AG08395 (cell line): Measurements from ENCODE around the gene RYR2.

Experiments used
- DNase-seq: peaks from one replicate; pipeline ENCODE4 v3.0.0; 2012; ENCODE audit warnings: mixed read lengths, low spot score

Gene RYR2

DNA sequence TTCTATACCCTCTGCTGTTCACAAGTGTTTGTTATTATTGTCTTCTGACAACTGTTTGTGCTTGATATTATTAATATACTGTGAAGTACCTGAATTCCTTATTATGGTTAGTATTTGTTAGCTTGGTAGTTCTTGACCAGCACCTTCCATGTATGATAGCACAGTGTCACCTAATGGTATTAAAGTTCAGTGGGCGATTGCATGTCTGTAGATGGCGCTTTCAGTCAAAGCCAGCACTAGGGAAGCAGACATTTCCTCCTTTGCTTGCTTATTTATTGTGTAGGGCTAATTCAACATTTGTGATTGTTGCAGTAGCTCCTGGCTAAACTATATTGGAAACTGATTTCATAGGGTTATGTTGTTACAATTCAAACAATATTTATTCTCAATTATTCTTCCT lies 630.8 kb downstream of the RYR2 start:
- no peak for DNase-seq

GRCh38 chr1:237673631-237674030 lies 631.6 kb downstream of the RYR2 start:
- DNase-seq, result no peak

GRCh38 chr1:237677979-237678378 lies 636.0 kb downstream of the RYR2 start:
- no peak for DNase-seq

GRCh38 chr1:237679687-237680086 lies 637.7 kb downstream of the RYR2 start:
- no peak for DNase-seq

- DNase-seq, result no peak
Measured at GRCh38 chr1:237681210-237681609, 639.2 kb downstream of the RYR2 start.

GRCh38 chr1:237684236-237684635 lies 642.3 kb downstream of the RYR2 start:
- DNase-seq, result no peak

- DNase-seq, result no peak
Measured at GRCh38 chr1:237685551-237685950, 643.6 kb downstream of the RYR2 start.

GRCh38 chr1:237687804-237688203 lies 645.8 kb downstream of the RYR2 start:
- DNase-seq, result no peak

GRCh38 chr1:237690656-237691055 lies 648.7 kb downstream of the RYR2 start:
- DNase-seq, result no peak

- DNase-seq, result no peak
Measured at GRCh38 chr1:237692255-237692654, 650.3 kb downstream of the RYR2 start.

DNA sequence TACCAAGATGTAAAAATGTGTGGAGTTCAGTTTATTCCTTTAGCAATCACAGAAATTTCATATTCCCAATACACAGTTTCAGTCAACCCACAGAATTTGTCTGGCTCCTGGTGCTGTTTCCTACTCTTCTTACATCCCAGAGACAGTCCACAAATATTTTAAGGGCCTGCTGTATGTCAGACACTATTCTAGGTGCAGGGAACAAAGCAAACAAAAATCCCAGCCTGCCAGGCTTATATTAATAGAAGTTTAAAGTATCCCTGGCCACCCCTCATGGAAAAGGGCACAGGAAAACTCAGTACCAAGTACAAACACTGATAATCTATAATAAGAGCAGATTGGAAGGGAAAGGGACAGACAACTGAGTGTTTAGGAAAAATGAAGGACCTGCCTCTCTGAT lies 653.9 kb downstream of the RYR2 start:
- DNase-seq, result no peak

- DNase-seq, result no peak
Measured at GRCh38 chr1:237700181-237700580, 658.2 kb downstream of the RYR2 start.

- DNase-seq, result no peak
Measured at GRCh38 chr1:237701534-237701933, 659.5 kb downstream of the RYR2 start.

- DNase-seq, result no peak
Measured at GRCh38 chr1:237702161-237702560, 660.2 kb downstream of the RYR2 start.

DNA sequence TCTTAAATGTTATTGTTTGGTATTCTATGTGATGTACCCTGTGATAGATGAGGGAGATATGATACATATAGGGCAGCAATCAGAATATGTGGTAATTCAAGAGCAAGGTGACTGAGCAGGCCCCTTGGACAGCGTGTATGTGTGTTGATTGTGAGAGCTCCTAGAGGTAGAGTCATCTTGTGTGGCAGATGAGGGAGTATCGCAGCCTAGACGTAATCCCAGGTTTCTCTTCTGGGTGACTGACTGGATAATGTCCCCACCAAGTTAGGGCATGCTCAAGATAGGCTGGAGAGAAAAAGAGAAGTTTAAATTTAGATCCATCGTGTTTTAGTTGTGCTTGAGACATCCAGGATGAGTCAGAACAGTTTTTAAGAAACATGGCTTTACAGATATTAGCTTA lies 663.5 kb downstream of the RYR2 start:
- DNase-seq, result no peak

DNA sequence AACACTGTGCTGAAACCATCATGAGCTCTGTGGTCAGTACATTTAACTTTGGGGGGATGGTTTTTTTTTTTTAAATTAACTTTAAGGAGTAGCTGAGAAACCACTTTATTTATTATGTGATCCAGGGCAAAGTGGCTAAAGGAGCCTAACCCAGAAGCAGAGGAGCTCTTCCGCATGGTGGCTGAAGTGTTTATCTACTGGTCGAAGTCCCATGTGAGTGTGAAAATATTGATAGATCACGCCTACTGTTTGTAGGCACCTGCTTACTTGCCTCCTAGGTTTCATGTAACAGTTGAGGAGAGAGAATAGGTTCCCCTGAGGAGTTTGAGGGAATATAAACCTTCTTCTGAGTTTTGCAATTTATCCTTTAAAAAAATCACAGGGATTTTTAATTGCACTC lies 667.4 kb downstream of the RYR2 start:
- no peak for DNase-seq

GRCh38 chr1:237711281-237711680 lies 669.3 kb downstream of the RYR2 start:
- DNase-seq, result no peak

- DNase-seq, result no peak
Measured at GRCh38 chr1:237712082-237712481, 670.1 kb downstream of the RYR2 start.

GRCh38 chr1:237712586-237713157 lies 670.7 kb downstream of the RYR2 start:
- DNase-seq, result no peak

DNA sequence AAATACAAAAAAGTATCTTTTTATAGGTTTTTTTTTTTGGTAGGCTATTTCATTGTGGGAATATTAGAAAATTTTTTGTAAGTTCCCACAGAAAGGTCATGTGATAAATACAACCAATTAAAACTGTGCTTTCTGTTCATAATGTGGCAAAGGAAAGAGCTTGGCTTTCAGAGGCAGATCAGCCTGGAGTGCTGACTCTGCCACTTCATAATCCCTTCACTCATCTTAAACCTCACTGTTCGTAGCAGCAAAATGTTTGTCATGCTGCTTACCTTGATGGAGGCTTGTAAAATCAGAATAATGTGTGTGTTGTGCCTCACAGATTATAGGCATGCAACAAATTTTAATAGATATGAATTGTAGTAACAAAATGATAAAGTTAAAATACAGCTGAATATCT lies 671.9 kb downstream of the RYR2 start:
- no peak for DNase-seq

- DNase-seq, result no peak
Measured at GRCh38 chr1:237717106-237717505, 675.1 kb downstream of the RYR2 start.

- DNase-seq, result no peak
Measured at GRCh38 chr1:237730826-237731350, 688.9 kb downstream of the RYR2 start.

DNA sequence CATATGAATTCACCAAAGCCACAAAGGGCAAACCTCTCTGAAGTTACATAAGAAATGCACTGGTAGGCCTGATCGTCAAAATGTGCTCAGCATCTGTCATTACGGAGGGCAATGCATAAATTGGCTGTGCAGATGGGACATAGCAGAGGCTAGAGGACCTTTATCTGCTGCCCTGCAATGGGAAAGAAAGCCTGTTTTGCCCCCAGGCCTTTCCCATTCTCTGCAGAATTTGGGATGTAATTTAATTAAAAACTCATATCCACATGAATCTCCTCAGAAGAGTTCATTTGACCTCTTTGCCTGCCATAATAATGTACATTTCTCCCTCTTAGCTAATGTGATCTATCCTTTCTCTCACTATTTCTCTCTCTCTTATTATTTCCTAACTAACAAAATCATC lies 690.7 kb downstream of the RYR2 start:
- DNase-seq, result no peak

DNA sequence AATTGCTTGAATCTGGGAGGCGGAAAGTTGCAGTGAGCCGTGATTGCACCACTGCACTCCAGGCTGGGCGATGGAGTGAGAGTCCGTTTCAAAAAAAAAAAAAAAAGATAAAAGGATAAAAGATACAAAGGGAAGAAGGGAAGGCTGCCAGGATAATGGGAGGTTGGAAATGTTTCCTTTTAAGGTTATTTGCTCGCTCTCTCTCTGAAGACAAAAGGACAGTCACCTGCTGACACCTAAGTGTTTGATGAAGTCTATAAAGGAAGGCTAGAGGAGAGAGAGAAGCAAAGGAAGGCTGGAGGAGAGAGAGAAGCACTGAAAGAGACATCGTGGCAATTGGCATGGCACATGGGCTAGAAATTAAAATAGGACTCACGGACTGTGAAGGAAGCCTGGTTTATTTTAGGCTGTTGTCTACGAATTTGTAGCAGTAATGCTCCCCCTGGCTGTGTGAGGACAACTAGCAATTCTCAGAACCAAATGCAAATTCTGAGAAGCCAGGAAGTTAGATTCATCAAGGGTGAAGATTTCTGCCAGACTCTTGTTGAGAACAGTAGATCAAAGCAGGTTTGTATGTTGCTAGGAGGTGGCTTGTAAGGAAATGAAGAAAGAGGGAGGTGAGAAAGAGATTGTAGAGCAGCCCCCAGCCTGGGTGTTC lies 694.5 kb downstream of the RYR2 start:
- DNase-seq, result no peak
